Type B pancreatic cell (in vitro differentiated cells): ENCODE measurements around the gene RPTN. TPM values are rescaled to one million over a fixed set of nuclear protein-coding genes. Genes with fewer than 3 reads are reported as not detected.
A peak's percentile ranks its signal among the peaks of the same experiment; 100 is the strongest.

ENCODE experiments used
- DNase-seq: peaks from one replicate; pipeline ENCODE4 v3.0.0; 2021; ENCODE audit warnings: mixed read lengths; ENCODE audit not compliant: unreplicated experiment; ENCODE audit errors: extremely low spot score
- H3K27ac Mint-ChIP-seq: 2 replicates; pipeline ENCODE4 v1.8.0; 2021; ENCODE audit warnings: mild to moderate bottlenecking, mixed read lengths
- H3K27me3 Mint-ChIP-seq: 2 replicates; pipeline ENCODE4 v1.8.0; 2021; ENCODE audit warnings: mixed read lengths
- H3K36me3 Mint-ChIP-seq: 2 replicates; pipeline ENCODE4 v1.8.0; 2021; ENCODE audit warnings: mixed read lengths
- H3K4me1 Mint-ChIP-seq: one replicate; pipeline ENCODE4 v1.8.0; 2021; ENCODE audit warnings: mixed read lengths; ENCODE audit not compliant: unreplicated experiment
- H3K4me3 Mint-ChIP-seq: 2 replicates; pipeline ENCODE4 v1.8.0; 2021; ENCODE audit warnings: mild to moderate bottlenecking, mixed read lengths
- H3K9me3 Mint-ChIP-seq: 2 replicates; pipeline ENCODE4 v1.8.0; 2021; ENCODE audit warnings: mixed read lengths
- CTCF ChIP-seq: fragments of 200-600 bp; sonication (generic); conservative IDR thresholded peaks from 2 replicates; pipeline ENCODE4 v1.5.0; 2021; ENCODE audit warnings: antibody characterized with exemption, mild to moderate bottlenecking
- total RNA-seq: library from RNA; stranded (reverse); gene quantifications from 2 replicates; pipeline ENCODE4 v1.2.1, GENCODE V29; 2021; ENCODE audit warnings: low replicate concordance

RPTN gene
- total RNA-seq, 1 donor from 2014 or later = 0.34 TPM

- Mint-ChIP-seq H3K4me3 (no peak overlapping the region), H3K4me1 (no peaks in the 10 kb centered on the region)
Measured at GRCh38 chr1:152182944-152183361, 23.9 kb upstream of the RPTN start.

DNA sequence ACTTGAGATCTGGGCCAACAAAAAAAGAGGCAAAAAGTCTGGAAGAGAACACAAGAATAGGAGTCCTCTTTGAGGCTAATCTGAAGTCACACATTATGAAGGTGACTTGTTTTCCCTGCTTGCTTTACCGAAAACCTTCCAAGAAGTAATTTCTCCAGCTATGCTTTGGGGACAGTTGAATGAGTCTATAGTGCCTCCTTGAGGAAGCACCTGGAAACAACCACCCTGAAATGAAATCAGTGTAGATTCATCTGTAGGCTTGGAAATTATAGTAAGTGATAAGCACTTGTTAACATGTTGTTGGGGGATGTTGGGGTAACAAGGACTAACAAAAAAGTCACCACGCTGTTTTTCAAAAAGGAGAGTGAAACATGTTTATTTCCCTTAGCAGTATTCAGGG, 23.4 kb upstream of the RPTN start:
- Mint-ChIP-seq H3K27ac (no peak overlapping the region), H3K9me3 (no peaks in the 10 kb centered on the region), H3K4me1 (no peaks in the 10 kb centered on the region), H3K4me3 (no peak overlapping the region), H3K36me3 (no peaks in the 10 kb centered on the region), H3K27me3 (peaks cover 18% of the 10 kb centered on the region)
- no peak for DNase-seq
- TF ChIP-seq CTCF = no peak

More at GRCh38 chr1:152182944-152183361, 23.9 kb upstream of the RPTN start:
- H3K9me3 Mint-ChIP-seq = no peaks in the 10 kb centered on the region
- DNase-seq = no peak
- no peaks in the 10 kb centered on the region for H3K36me3 Mint-ChIP-seq
- H3K27me3 Mint-ChIP-seq = peaks cover 18% of the 10 kb centered on the region
- TF ChIP-seq CTCF = no peak
- H3K27ac Mint-ChIP-seq = no peak overlapping the region

- H3K9me3 Mint-ChIP-seq = peaks cover 7% of the 10 kb centered on the region
- peaks cover 9% of the 10 kb centered on the region for H3K27me3 Mint-ChIP-seq
- H3K4me1 Mint-ChIP-seq = no peaks in the 10 kb centered on the region
- no peaks in the 10 kb centered on the region for H3K36me3 Mint-ChIP-seq
- no peak overlapping the region for H3K27ac Mint-ChIP-seq
- DNase-seq = no peak
- no peak overlapping the region for H3K4me3 Mint-ChIP-seq
- no peak for TF ChIP-seq CTCF
Measured at GRCh38 chr1:152179566-152179965, 20.5 kb upstream of the RPTN start.

DNA sequence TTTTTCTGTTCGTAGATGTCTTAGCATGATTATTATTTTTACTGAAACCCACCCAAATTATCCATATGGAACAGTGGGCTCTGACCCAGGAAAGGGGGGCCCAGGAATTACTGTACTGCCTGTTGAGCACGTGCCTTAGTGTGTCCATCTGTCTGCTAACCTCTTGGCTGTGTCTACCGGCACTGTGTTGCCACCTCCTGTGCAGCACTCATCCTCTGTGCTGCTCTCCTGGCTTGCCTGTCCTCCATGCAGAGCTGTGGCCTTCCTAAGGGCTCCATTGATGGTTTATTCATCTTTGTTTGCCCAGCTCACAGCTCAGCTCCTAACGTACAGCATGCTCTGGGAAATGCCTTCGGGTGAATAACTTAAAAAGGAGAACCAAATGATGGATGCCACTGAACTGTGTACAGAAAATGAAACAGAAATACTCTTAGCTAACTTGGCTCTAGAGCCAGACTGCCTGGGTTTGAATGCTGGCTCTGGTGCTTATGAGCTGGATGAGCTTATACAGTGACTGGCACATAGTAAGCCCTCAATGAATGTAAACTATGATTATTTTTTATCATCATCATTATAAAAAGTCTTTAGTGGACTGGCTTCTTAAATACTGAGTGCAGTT, 11.4 kb upstream of the RPTN start:
- Mint-ChIP-seq H3K27ac (peak overlapping the region; percentile 45), H3K27me3 (no peaks in the 10 kb centered on the region), H3K9me3 (peaks cover 7% of the 10 kb centered on the region), H3K4me1 (no peaks in the 10 kb centered on the region), H3K4me3 (peak overlapping the region; percentile 32), H3K36me3 (no peaks in the 10 kb centered on the region)
- DNase-seq = no peak
- TF ChIP-seq CTCF = no peak

- Mint-ChIP-seq H3K36me3 (no peaks in the 10 kb centered on the region), H3K27ac (peak overlapping the region; percentile 85), H3K4me3 (peak overlapping the region; percentile 18), H3K4me1 (no peaks in the 10 kb centered on the region), H3K9me3 (no peaks in the 10 kb centered on the region), H3K27me3 (no peaks in the 10 kb centered on the region)
- TF ChIP-seq CTCF = no peak
- DNase-seq = no peak
Measured at GRCh38 chr1:152169366-152170025, 10.5 kb upstream of the RPTN start.
